ENCODE measurements around the gene ATP5F1D. TPM values are rescaled to one million over a fixed set of nuclear protein-coding genes. Genes with fewer than 3 reads are reported as not detected.
A peak's percentile ranks its signal among the peaks of the same experiment; 100 is the strongest.

ATP5F1D gene
- total and polyA plus RNA-seq, 2 of the 13 experiments (the other 11 are each of a cell fraction or from before 2014, with no cell fraction given), result 39.4 to 78.7 TPM

DNA sequence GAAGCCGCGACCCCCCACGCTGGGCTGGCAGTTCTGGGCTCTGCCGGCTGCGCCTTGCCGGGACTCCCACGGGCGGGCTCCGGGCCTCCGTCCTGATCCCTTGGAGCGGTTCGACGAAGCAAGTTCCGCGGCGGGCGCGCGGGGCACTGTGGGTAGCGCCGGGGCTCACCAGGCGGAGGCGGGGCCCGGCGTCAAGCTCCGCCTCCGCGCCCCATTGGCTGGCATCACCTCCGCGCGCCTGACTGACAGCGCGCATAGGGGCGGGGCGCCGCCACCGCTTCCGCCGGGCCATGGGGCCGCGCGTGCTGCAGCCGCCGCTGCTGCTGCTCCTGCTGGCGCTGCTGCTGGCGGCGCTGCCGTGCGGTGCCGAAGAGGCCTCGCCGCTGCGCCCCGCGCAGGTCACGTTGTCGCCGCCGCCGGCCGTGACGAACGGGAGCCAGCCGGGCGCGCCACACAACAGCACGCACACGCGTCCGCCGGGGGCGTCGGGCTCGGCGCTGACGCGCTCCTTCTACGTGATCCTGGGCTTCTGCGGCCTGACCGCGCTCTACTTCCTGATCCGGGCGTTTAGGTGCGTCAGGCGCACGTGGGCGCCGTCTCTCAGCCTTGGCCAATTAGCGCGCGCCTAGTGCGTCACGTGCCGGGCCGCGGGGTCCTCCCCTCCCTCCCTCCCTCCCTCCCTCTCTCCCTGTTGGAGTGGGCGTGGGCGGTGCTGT lies 33.9 kb downstream of the ATP5F1D start, which contains the start of gene FAM174C (continued):
- no peak; the same call in 1 of the 2 replicates for TF ChIP-seq POGZ (CRISPR knock-in tag; IDR thresholded peaks at IDR 0.05)
- no peak for TF ChIP-seq SETDB1 (CRISPR knock-in tag; IDR thresholded peaks at IDR 0.05; ENCODE audit: borderline replicate concordance)
- TF ChIP-seq RCOR2 (CRISPR knock-in tag; IDR thresholded peaks at IDR 0.05), result no peak
- TF ChIP-seq, protein P1, sequence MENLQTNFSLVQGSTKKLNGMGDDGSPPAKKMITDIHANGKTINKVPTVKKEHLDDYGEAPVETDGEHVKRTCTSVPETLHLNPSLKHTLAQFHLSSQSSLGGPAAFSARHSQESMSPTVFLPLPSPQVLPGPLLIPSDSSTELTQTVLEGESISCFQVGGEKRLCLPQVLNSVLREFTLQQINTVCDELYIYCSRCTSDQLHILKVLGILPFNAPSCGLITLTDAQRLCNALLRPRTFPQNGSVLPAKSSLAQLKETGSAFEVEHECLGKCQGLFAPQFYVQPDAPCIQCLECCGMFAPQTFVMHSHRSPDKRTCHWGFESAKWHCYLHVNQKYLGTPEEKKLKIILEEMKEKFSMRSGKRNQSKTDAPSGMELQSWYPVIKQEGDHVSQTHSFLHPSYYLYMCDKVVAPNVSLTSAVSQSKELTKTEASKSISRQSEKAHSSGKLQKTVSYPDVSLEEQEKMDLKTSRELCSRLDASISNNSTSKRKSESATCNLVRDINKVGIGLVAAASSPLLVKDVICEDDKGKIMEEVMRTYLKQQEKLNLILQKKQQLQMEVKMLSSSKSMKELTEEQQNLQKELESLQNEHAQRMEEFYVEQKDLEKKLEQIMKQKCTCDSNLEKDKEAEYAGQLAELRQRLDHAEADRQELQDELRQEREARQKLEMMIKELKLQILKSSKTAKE (CRISPR knock-in tag; IDR thresholded peaks at IDR 0.05; ENCODE audit: borderline replicate concordance), result no peak
- TF ChIP-seq ZNF766 (CRISPR knock-in tag; IDR thresholded peaks at IDR 0.05; ENCODE audit: borderline replicate concordance), result peak; percentile 92; the same call in 1 of the 2 replicates
- TF ChIP-seq, protein P2, sequence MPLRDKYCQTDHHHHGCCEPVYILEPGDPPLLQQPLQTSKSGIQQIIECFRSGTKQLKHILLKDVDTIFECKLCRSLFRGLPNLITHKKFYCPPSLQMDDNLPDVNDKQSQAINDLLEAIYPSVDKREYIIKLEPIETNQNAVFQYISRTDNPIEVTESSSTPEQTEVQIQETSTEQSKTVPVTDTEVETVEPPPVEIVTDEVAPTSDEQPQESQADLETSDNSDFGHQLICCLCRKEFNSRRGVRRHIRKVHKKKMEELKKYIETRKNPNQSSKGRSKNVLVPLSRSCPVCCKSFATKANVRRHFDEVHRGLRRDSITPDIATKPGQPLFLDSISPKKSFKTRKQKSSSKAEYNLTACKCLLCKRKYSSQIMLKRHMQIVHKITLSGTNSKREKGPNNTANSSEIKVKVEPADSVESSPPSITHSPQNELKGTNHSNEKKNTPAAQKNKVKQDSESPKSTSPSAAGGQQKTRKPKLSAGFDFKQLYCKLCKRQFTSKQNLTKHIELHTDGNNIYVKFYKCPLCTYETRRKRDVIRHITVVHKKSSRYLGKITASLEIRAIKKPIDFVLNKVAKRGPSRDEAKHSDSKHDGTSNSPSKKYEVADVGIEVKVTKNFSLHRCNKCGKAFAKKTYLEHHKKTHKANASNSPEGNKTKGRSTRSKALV (CRISPR knock-in tag; IDR thresholded peaks at IDR 0.05), result no peak
- TF ChIP-seq ZFP36 (IDR thresholded peaks at IDR 0.05; ENCODE audit: borderline replicate concordance, low read depth, low read length, partially characterized antibody), result no peak
- TF ChIP-seq KMT2B (CRISPR knock-in tag; IDR thresholded peaks at IDR 0.05), result no peak
- TF ChIP-seq SP5 (CRISPR knock-in tag; IDR thresholded peaks at IDR 0.05; ENCODE audit: borderline replicate concordance, low read depth), result no peak; the same call in 1 of the 2 replicates
- no peak for TF ChIP-seq CBX2 (IDR thresholded peaks at IDR 0.05; ENCODE audit: low read depth, low read length)
- TF ChIP-seq CBX2 (CRISPR knock-in tag; IDR thresholded peaks at IDR 0.05; ENCODE audit: low read depth), result no peak
- TF ChIP-seq NFKB2 (CRISPR knock-in tag; IDR thresholded peaks at IDR 0.05; ENCODE audit: borderline replicate concordance), result no peak; the same call in 1 of the 2 replicates
- TF ChIP-seq ZNF337 (CRISPR knock-in tag; IDR thresholded peaks at IDR 0.05; ENCODE audit: borderline replicate concordance, low read depth), result no peak
- no peak; the same call in 1 of the 2 replicates for TF ChIP-seq ZNF343 (CRISPR knock-in tag; IDR thresholded peaks at IDR 0.05)
- TF ChIP-seq PHF20 (CRISPR knock-in tag; IDR thresholded peaks at IDR 0.05), result peak; percentile 89
- TF ChIP-seq ZNF629 (CRISPR knock-in tag; conservative IDR thresholded peaks at IDR 0.05), result no peak
- TF ChIP-seq, protein P3, sequence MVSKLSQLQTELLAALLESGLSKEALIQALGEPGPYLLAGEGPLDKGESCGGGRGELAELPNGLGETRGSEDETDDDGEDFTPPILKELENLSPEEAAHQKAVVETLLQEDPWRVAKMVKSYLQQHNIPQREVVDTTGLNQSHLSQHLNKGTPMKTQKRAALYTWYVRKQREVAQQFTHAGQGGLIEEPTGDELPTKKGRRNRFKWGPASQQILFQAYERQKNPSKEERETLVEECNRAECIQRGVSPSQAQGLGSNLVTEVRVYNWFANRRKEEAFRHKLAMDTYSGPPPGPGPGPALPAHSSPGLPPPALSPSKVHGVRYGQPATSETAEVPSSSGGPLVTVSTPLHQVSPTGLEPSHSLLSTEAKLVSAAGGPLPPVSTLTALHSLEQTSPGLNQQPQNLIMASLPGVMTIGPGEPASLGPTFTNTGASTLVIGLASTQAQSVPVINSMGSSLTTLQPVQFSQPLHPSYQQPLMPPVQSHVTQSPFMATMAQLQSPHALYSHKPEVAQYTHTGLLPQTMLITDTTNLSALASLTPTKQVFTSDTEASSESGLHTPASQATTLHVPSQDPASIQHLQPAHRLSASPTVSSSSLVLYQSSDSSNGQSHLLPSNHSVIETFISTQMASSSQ (IDR thresholded peaks at IDR 0.05; ENCODE audit: low read depth), result no peak
- TF ChIP-seq, protein P3 (CRISPR knock-in tag; IDR thresholded peaks at IDR 0.05; ENCODE audit: borderline replicate concordance), result peak; percentile 8; the same call in 1 of the 2 replicates
- no peak for TF ChIP-seq ZNF644 (CRISPR knock-in tag; IDR thresholded peaks at IDR 0.05; ENCODE audit: low read depth)
- TF ChIP-seq ZNF138 (CRISPR knock-in tag; IDR thresholded peaks at IDR 0.05; ENCODE audit: low read depth), result 0 out of 2 replicates have a peak, but pooled peaks have one; percentile 38
- TF ChIP-seq, protein P4, sequence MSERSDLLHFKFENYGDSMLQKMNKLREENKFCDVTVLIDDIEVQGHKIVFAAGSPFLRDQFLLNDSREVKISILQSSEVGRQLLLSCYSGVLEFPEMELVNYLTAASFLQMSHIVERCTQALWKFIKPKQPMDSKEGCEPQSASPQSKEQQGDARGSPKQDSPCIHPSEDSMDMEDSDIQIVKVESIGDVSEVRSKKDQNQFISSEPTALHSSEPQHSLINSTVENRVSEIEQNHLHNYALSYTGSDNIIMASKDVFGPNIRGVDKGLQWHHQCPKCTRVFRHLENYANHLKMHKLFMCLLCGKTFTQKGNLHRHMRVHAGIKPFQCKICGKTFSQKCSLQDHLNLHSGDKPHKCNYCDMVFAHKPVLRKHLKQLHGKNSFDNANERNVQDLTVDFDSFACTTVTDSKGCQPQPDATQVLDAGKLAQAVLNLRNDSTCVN (CRISPR knock-in tag; IDR thresholded peaks at IDR 0.05; ENCODE audit: borderline replicate concordance), result no peak

Data from HepG2 (cell line).